NCI-H774 (cell line): ENCODE measurements around the gene FIGLA.
"Not testable (repeated sequence)": the region's sequence is repeated elsewhere in the genome, so short reads cannot be mapped to it uniquely, and the experiment has no call there.

ENCODE experiments used
- DNase-seq: peaks from one replicate; lab custom pipeline; 2025; lab: John Stamatoyannopoulos, UW

FIGLA gene

DNA sequence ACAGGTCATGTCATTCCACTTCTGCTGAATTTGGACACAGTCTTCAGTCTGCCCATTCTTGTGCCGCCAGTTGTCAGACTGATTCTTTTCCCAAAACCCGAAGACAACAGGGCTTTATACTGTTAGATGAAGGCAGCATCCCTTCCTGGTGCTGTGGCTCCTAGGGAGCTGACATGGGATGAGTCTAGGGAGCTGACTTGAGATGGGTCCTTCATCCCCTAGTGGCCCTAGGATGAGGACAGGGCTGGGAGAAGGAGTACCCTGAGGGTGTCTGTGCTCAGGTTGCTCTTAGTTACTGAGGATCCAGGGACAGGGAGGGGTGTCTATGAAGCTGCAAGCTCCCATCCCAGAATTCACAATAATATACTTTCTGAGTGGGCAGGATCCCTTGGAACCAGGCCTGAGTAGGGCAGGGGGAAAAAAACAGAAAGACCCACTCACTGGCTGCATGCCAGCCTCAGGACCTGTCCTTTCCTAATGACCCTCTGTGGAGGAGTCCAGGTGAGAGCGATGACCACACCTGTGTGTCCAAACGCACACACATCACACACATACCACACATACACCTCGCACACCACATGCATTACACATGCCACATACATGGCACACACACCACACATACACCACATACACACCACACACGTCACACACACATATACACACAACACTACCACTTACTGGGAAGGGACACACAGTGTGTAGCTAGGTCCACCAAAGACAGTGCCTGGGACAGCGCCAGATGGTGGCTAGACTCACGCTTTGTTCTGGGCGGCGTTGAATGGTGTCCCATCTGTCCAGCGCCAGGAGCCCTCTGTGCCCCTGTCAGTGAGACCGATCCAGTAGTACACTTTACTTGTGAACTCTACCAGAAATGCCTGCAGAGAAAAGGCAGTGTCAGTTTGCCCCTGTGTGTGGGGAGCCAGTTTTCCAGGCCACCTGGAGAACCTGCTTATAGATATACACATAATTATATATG, 18.8 kb upstream of the FIGLA start:
- DNase-seq = no peak

DNA sequence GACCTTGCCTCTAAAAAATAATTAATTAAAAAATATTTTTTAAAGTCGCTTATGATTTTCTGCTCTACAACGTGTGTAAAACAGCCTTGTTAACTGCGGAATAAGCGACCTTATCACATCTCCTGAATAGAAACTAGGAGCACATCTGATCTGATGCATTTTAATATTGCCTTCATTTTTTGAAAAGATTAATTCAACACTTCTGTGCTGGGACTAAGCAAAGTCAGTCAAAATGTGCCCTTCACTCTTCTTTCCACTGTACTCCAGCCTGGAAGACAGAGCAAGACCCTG, 17.3 kb upstream of the FIGLA start:
- DNase-seq = no peak

DNA sequence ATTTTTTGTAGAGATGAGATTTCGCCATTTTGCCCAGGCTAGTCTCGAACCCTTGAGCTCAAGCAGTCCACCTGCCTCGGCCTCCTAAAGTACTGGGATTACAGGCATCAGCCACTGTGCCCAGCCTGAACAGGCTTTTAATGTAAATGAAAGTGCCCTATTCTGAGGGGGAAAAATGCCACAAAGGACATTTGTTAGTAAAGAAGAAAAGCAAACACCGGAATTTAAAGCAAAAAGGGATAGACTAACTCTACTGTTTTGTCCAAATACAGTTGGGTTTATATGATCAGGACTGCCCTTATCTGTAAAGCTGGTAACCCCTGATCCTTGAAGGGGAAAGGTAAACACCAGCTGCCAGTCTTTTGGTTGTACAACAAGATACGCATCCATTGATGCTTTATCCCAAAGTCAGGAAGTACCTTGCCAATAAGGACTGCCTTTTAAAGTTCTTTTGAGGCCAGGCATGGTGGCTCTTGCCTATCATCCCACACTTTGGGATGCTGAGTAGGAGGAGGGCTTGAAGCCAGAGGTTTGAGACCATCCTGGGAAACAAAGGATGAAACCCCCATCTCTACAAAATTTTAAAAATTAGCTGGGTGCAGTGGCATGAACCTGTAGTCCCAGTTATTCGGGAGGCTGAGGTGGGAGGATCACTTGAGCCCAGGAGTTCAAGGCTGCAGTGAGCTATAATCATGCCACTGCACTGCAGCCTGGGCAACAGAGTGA, 16.8 kb upstream of the FIGLA start:
- DNase-seq = no peak

DNA sequence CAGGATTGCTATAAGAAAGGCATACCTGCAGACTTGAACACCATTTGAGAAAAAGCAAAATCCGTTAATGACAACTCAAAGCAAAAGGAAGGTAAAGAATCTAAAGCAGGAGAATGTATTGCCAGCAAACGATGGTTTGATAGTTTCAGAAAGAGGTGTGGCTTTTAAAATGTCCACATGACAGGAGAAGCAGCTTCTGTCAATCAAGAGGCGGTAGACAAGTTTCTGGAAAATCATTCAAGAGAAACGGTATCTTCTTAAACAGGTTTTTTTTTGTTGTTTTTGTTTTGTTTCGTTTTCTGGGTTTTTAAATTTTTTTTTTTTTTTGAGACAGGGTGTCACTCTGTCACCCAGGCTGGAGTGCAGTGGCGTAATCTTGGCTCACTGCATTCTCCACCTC, 16.2 kb upstream of the FIGLA start:
- DNase-seq = no peak

DNA sequence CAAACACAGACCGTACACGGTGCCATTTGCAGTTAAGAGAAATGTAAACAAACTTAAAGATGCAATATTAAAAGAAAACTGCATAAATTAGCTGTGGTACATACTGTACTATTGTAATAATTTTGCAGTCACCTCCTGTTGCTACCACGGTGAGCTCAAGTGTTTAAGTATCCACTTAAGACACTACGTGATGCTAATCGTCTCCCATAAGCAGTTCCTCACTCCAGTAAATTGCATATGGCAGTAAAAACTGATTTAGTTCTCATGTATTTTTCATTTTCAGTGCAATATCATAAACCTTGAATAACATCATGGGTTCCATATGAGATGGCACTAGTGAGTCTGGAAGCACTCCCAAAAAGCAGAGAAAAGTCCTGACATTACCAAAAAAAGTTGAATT, 15.6 kb upstream of the FIGLA start:
- no peak for DNase-seq

DNA sequence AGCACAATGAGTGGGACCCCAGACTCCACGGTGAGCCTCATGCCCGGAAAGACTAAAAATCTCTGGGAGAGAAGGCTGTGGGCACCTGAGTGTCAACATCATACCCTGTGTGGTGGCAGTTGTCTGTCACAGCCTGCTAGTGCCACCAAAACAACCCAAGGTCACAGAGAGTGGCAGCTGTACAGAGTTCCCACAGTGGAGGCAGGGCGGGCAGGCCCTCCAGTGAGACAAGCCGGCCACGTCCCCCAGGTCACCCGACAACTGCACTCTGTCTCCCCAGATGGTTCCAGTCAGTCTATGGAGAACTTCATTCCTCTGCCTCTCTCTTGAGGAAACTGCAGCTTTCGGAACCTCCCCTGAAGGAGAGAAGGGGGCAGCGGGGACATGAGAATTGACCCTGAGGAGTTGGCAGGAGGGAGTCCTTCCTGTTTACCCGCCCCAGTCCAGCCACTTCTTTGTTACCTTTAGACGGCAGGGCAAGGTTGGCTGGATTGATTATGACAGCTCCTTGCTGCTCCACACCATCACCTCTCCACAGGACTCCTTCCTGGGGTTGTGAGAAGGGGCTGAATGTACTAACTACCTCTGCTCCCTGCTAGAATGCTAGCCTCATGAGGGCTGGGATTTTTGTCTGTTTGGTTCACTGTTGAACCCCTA, 11.3 kb upstream of the FIGLA start:
- DNase-seq = no peak

DNA sequence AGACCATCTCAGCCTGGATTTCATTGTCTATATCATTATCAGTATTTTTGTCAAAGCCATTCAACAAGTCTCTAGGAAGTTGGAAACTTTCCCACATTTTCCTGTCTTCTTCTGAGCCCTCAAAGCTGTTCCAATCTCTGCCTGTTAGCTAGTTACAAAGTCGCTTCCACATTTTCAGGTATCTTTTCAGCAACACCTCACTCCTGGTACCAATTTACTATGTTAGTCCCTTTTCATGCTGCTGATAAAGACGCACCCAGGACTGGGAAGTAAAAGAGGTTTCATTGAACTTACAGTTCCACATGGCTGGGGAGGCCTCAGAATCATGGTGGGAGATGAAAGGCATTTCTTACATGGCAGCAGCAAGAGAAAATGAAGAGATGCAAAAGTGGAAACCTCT, 9.3 kb upstream of the FIGLA start:
- DNase-seq = no peak

DNA sequence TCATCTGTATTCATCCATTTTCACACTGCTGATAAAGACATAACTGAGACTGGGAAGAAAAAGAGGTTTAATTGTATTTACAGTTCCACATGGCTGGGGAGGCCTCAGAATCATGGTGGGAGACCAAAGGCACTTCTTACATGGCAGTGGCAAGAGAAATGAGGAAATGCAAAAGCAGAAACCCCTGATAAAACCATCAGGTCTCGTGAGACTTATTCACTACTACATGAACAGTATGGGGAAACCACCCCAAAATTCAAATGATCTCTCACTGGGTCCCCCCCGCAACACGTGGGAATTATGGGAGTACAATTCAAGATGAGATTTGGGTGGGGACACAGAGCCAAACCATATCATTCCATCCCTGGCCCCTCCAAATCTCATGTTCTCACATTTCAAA, 7.6 kb upstream of the FIGLA start:
- not testable (repeated sequence) for DNase-seq

DNA sequence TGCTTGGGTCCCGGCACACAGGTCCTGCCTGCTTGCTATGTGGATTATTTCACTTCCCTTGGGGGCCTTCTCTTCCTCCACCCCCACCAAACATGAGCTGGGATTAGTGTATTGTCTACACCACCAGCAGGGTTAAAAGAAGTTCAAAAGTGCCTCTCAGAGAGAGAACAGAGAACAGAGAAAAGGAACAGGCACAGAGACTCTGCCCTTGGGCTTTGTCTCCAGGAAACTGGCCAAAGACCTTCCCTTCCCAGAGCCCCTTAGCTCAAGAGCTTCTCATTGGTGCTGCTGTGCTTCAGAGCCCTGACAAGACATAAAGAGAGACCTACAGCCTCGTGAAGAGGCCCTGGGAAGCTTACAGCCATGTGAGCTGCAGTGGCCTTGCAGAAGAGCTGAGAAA, 7.1 kb upstream of the FIGLA start:
- DNase-seq = no peak

DNA sequence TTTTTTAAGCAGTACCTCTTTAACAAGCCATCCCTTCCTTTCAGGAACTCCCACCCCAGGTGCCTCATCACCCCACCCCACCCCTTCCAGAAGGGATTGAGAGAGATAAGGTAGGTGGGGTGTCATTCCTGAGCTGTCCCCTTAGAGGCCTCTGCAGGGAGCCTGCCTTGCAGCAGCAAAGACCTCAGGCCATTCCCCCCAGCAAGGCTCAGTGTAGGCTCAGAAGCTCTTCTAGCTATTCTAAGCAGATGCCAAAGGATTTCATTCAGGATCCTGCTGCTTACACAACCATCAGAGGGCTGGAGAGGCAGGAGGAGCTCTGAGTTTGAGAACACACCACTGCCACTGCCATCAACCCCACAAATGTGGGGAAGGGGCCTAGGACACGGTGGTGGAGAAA, 5.8 kb upstream of the FIGLA start:
- no peak for DNase-seq

DNA sequence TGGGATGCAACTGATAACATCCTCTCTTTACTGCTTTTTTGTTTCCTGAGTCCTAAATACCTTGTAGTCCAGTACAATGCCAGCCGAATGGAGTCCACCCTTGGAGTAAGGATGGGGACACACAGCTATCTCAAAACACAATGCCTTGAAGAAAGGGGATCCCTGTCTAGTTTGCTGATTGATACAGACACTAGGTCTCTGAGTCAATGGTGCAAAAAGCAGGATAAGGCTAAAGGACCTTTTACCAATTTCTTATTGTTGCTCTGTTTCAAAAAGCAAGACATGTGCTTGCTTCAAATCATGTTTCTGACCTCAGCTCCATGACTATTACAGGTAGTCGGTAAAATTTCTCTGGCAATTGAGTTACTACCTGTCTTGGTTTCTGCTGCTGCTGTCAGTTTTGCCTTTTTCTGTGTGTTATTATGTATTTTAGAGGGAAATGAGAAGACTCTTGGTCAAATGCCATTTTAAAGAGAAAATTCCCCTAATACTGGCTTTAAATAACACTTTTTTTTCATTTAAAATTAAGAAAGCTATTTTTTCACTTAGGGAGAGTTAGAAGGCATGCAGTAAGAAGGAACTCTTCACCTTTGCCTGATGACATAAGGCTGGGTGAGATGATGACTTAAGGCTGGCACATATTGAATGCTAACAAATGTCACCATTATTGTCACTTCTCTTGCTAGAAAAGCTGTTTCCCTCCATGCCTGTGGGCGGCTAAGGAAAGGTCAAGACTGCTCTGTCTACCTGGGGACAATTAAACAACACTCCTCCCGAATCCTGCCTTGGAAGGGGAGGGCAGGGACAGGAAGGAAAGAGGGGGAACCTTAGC, 4.9 kb upstream of the FIGLA start:
- DNase-seq = no peak

DNA sequence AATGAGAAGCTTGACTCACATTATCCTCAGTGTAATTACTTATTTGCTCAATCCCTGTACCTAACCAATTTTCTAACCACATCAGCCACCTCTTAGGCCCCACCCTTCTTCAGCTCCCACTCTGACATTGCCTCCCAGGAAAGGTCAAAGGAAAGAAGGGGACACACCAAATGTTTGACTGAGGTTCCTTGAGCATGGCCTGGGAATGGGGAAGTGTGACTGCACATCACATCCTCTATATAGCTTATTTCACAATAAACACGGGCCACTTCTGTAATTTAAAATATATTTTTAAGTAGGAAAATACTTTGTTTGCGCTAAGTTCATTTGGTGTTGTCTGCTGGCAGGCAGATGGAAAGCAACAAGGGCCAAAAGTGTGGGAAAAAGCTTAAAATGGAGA, 3.0 kb upstream of the FIGLA start:
- DNase-seq = no peak

DNA sequence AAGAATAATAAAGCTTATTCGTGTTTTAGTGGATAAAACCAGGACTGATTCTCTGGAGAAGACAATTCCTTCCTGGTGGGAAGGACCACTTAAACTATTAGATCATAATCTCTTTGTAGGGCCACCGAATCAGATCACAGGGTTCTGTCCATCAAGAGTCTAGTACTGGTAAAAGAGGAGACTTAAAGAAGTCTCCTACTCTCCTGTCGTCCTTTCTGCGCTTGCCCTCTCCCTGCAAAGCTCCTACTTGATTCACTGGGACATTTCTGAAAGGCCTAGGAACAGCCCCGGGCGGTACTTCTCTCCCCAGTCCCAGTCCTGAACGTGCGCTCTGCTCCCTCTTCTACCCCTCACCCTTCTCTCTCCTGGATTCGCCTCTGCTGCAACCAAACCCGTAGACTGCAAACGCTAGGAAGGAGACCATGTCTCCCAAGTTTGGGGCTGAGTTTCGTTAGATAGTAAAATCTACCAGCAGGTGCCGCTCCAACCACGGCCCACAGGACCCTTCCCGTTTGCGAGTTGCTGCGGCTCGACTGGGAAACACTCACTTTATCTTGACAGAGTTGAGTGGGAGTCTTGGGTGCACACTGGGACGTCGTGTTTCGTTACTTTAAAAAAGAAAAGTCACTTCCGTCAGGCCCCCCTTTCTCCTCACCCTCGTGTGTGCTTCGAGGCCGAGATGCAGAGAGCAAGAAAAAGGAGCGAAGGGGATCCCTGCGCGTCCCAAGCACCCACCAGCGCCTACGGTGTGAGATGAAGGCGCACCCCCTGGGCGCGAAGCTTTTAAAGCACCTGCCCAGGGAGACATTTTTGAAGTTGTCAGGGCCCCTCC, 923 bp downstream of the FIGLA start:
- no peak for DNase-seq

DNA sequence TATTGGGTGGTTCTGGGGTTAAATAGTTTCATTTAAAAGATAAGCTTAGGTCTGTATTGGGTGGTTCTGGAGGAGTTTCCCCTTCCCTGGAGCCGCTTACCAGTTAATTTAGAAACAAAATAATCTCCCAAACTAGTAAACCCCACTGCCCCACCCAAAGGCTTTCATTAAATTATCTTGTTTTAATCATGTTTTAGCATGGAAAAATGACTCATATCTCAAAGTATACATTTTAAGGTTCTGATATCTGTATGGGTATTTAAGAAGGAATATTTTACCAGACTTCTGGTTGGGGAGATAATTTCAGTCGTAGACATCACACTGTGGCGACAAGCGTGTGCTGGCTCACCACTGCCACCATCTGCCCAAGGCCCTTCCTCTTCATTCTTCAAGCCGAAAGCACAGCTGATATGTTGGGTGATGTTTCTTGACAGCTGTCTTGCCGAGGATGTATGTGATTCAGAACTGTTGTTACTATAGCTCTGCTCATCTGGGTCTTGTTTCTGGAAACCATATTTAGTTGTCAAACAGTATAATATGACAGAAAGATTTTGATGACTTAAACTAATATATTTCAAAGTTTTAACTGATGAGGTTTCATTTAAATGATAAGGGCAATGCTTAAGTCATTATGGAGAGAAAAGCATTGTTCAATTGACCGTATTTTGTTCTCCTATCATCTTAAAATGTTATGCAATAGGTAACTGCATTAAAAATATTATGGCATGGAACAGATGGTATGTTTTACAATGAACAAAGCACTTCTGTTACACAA, 5.1 kb downstream of the FIGLA start:
- DNase-seq = no peak

DNA sequence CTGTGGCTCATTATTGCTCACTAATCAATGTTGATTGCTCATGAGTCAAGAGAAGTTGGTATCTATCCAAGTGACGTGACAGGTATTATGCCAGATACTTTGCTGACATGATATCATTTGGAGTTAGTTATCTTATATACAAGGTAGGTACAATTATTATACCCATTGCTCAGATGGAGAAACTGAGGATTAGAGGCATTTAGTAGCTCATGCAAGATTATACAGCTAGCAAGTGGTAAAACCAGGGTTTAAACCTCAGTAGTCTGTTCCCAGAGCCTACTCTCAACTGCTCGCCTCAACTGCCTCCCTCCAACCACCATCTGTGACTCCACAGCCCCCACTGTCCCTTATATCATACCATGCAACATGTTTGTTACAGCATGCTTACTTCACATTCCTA, 6.1 kb downstream of the FIGLA start:
- no peak for DNase-seq

DNA sequence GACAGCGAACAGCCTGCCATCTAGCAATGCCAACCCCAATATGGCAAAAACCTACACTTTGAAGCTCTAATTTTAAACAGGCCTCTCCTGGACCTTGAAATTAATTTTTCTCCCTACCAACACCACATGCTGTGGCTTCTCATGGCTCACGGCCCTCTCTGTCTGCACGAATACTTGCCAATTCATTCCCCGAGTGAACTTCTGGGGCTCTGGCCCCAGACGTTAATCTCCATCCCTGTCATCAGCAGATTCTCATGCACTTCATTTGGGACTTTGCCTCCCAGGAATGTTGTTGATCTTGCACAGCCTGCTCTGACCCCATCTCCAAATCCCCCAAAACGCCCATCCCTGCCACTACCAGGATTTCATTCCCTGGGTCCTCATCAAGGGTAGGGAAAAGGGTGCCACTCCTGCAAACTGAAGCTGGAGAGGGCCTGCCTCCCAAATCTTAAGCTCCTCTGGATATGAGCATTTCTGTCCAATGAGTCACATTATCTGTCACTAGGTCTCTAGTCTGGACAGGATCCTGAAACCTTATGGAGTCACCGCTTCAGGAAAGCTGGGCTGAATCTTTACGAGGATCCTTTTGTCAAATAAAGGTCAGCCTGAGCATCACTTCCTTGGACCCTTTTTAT, 10.4 kb downstream of the FIGLA start:
- DNase-seq = no peak

DNA sequence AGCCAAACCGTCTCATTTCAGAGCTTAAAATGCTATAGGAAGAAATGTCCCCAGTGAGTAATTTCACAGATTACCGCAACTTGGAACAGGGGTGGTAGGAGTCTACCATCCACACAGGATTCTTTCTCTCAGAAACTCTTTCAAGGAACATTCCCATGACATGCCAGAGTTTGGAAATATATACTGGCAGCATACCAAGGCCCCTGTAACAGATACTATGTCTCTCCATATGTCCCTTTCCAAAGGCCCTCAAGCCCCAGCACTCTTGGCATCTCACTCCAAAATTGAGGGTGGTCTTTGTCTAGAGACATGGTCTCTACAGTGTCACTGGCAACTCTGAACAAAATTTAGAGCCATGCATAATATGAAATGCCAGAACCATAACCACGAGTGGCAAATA, 11.0 kb downstream of the FIGLA start:
- DNase-seq = no peak

DNA sequence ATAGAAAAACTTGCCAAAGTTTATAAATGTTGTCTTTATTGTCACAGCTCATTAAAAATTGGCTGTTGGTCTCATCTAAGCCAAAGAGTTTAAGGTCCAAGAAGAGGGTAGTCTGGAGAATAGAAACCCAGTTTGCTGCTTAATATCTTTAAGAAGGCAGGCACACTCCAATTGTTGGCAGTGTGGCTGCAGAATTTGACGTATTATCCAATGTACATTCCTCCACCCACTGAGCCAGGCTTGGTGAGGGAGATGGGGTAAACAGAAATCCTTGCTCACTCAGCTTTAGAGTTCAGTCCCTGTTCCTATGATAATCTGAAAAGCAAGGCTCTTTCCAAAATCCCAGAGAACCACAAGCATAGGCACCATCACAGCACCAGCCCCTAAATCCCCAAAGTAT, 11.8 kb downstream of the FIGLA start:
- no peak for DNase-seq

DNA sequence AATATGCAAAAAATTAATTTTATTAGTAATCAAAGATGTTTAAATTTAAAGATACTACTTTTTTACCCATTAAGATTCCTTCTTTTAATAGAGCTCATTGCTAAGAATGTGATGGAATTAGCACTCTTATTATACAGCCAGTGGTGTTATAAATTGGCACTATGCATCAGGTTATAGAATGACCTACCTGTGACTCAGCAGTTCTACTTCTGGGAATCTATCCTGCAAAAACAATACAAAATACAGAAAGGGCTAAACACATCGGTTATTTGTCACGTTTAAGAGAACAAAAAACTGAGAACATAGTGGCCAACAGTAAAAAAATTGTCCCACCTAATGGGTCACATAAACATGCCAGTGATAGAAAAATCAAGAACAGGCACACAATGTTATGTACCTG, 13.0 kb downstream of the FIGLA start:
- DNase-seq = no peak

DNA sequence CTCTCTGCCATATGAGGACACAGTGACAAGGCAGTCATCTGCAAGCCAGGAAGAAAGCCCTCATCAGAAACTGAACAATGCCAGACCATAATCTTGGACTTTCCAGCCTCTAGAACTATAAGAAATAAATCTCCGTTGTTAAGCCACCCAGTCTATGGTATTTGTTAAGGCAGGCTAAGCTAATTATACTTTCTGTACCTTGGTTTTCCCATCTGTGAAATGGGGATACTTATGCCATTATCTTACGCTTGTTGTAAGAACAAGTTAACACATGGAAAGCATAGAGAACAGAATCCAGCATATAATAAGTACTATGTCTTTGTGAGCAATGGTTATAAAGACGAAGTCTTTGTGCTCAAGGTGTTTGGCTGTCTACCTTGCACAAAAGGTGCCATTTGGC, 14.2 kb downstream of the FIGLA start:
- no peak for DNase-seq
